GM18498 (cell line): ENCODE results near the gene AFAP1.

Source experiments
- ATAC-seq: cut with Tn5 transposase; IDR thresholded peaks from one replicate; pipeline ENCODE4 v1.9.1; 2021; ENCODE audit warnings: mild to moderate bottlenecking, moderate library complexity; ENCODE audit not compliant: unreplicated experiment

AFAP1 gene

DNA sequence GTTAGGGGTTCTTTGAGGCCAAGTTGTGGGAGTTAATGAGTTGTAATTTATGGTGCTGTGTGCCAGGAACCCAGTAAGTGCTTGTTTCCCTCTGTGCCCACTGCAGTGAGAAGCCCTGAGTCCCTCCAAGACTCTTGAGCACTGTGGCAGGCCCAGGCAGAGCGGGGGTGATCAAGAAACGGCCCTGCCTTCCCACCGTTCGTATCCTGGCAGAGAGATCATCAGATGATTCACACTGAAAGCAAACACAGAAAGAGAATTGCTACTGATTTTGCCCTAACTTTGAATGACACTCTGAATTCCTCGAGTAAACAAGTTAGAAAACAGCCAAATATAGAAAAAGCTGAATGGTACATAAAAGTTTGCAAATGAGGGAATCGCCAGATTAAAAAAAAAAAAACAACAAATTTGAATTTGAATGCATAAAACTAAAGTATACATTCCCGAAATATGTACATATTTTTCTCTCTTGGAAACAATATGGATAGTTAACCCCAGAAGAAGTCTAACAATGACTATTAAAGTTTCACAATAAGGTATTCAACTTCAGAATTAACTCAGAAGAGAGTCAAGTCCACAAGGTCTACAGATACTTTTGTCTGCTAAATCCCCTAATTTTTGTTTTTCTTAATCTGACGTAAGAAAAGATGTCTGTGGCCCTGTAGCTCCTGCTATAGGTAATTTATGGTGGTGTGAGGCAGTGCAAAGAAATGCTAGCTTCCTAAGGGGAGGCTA, 71.8 kb downstream of the AFAP1 start:
- no peak for ATAC-seq

DNA sequence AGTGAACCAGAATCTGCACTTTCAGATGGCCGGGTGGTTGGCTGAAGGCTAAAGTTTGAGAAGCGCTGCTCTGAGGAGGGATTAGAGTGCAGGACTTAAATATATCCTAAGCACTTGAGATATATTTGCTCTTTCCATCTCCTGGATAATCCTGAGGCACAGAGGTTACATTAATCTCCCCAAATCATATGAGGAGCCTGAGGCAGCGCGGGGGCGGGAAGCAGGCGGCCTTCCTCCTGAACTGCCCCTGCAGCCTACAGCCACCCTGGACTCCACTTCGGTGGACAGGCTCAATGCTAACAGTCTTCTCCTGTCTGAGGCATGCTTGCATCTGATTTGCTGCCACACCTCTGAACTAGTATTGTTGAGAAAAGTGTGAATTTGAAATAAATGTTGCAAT, 72.5 kb downstream of the AFAP1 start:
- ATAC-seq = no peak

DNA sequence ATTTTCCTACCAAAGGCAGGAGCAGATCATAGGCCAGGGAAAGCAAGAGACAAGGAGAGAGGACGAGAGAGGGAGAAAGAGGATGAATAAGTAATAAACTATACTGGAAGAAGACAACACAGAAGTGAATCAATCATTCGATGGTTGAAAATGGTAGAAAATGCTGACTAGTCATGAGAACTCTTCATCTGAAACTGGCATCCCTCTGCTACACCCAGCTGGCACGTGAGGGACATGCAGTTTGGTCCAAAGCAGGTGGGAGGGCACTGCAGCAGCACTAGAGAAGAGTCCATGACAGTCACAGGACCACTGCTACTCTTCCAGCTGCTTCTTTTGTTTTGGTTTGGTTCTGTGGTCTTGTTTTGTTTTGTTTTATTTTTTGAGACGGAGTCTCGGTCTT, 74.1 kb downstream of the AFAP1 start:
- no peak for ATAC-seq

DNA sequence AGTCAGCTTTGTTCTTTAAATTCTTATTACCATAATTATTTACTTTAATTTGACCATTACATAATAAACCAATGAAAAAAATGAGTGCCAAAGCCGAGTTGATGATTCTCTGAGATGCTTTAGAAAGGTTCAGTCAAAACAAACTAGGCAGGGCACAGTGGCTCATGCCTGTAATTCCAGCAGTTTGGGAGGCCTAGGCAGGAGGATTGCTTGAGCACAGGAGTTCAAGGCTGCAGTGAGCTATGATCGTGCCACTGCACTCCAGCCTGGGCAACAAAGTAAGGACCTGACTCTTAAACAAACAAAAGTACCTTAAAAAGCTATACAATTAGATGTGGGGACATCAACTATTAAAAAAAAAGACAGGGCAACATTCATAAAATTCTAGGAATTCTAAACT, 75.0 kb downstream of the AFAP1 start:
- ATAC-seq = no peak

DNA sequence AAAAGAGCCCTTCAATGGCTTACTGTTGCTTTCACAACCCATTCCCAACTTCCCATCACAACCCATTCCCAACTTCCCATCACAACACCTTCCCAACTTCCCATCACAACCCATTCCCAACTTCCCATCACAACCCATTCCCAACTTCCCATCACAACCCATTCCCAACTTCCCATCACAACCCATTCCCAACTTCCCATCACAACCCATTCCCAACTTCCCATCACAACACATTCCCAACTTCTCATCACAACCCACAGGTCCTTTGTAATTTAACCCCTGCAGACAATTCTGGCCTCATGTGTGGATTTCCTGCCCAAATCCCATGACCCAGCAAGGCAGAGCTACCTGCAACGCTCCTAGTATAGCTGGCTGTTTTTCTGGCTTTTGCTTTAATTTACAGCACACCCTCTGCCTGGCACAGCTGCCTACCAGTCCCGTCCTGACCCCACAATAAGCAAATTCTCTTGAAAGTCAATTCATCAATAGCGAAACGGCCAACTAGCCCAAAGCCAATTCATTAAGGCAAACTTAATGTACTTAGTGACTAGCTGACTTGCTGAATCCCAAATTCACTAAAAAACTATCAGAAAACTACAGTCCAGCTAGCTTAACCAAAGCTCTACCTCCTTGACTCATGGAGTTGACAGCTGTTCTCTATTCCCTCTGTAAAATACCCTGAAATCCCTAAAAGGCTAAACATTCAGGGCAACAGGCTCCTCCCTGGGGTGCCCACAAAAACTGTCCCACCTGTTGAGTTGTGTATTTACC, 75.6 kb downstream of the AFAP1 start:
- no peak for ATAC-seq

DNA sequence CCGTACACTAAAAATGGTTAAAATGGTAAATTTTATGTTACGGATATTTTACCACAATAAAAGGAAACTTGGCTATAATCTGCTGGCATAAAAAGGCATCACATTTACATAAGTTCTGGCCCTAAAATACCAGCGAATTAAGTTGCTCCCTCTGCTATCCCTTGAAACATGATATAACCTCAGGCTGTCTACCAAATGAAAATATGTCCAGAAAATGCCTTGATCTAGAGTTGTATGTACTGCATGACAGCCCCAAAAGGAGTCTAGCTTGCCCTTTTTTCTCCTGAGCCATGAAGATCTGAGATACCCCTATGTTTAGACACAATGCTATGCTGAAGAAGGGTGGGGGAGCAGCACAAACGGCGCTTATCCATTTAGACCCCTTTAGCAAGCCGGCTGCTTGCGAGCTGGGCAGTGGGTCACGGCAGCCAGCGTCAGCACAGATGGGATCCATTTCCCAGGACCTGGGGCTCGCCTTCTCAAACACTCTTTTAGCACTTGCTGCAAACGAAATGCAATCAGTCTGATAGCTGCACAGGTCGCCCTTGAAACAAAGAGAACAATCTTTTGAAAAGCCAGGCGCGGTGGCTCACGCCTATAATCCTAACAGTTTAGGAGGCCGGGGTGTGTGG, 77.0 kb downstream of the AFAP1 start:
- no peak for ATAC-seq

DNA sequence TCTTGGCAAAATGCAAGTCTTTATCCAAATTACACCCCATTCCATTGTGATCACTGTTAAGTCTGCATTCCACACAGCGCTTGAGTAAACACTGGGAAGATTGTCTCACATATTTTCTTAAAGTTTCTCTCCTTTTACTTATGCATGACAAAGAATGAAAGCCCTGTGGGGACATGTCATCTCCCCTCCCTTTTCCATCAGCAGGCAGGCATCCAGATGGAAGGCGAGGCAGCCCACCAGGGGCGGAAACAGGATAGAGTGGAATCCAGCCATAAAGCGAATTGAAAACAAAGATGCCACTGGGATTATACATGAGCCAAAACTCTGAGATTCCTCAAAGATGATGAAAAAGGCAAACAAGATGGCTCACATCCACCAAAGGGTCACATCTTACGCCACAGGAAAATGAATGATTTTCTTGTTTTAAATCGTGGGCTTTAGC, 78.2 kb downstream of the AFAP1 start:
- no peak for ATAC-seq

DNA sequence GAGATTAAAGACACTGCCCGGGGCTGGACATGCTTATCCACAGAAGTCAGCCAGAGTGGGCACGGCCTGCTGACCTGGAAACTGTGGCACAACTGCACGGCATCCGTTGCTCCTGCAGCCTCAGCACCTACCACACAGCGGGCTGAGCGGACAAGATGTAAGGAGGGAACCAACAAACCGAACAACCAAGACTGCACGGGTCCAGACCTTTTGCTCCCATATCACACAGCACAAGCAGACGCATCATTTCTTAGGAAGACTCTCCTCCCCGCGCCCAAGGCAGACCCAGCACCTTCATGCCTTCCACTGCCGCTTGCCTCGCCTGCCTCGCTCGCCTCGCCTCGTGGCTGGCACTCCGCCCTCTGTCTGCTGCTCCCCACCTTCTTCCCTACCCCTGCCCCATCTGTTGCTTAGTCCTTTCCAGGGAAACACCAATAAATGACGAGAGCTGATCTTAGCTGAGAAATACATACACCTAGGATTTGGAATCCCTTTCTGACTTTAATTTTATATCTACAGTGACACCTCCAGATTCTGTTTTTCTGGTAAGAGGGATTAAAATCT, 79.0 kb downstream of the AFAP1 start:
- ATAC-seq = no peak

DNA sequence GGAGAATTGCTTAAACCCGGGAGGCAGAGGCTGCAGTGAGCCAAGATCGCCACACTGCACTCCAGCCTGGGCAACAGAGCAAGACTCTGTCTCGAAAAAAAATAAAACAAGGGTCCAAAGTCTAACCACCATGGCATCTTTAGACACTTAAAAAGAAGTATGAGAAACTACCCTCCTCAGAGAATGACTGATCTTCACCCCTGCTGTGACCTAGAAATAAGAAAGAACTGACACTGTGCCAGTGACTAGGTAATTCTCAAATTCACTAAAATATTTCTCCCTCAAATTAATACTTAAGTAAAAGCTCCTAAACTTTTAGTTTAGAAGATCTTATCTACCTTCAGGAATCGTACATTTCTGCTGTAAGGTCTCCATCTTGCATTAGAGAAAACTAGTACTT, 80.3 kb downstream of the AFAP1 start:
- ATAC-seq = no peak

DNA sequence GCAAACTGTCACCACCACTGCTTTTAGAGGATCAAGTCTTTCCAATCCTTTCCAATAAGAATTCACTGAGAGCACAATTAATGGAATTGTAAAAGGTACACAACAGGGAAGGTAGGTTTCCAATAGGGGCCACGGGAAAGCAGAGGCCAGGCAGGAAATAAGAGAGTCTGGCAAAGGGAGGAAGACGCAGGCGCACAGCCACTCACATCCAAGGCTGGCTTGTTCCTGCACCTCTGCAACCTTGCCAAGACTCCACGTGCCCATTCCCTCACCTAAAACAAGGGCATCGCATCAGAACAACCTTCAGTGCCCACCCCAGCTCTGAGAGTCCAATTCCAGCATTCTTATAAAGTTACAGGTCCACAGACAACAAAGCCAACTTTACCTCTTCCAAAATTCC, 81.2 kb downstream of the AFAP1 start:
- no peak for ATAC-seq

DNA sequence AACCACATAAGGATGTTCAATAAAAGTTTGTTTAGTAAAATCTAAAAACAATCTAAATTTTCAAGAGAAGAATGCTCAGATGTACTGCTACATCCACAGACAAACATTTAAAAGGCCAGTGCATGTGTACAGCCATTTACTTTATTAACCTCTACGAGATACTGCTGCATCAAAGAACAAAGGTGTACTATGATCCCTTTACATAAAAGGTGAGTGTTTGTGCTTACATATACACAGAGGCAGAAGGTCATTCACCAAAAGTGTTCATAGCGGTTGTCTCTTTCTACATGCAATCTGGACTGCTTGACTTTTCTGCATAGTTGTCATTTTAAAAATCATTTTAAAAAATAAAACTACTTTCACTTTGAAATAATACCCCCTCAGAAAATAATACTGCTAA, 81.7 kb downstream of the AFAP1 start:
- no peak for ATAC-seq

DNA sequence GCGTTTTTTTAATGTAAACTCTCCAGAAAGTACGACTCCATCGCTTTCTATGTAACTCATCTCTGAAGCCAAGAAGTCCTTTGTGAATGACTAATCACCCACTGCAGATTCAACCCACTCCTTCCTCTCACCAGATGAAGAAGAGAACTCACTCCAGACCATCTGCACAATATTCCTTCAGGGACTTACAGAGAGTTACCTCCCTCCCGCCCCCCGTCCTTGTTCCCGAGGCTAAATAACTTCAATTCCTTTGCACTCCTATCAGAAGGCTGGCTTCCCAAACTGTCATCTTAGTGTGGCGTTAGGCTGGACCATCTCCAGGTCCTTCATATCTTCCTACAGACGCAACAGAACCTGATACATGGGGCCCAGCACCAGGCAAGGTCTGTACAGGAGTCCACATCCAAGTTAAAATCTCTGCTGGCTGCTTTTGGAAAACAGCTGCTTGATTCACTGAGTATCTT, 82.4 kb downstream of the AFAP1 start:
- ATAC-seq = no peak

DNA sequence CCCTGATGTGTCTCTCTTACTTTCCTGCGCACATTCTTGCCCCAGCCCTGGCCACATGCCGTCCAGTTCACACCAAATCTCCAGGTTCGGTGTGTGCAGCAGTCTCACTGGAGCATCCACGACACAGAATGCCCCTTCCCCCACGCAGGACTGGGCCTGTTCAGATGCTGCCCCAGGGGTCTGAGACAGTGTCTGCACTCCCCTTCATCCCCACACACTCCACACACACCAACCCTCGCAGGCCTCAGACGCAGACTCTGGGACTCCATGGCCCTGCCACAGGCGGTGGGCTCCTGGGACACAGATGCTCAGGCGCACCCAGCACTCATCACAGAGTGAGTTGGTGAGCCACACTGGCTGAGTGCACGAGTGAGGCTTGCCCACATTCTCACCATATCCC, 83.9 kb downstream of the AFAP1 start:
- ATAC-seq = no peak

DNA sequence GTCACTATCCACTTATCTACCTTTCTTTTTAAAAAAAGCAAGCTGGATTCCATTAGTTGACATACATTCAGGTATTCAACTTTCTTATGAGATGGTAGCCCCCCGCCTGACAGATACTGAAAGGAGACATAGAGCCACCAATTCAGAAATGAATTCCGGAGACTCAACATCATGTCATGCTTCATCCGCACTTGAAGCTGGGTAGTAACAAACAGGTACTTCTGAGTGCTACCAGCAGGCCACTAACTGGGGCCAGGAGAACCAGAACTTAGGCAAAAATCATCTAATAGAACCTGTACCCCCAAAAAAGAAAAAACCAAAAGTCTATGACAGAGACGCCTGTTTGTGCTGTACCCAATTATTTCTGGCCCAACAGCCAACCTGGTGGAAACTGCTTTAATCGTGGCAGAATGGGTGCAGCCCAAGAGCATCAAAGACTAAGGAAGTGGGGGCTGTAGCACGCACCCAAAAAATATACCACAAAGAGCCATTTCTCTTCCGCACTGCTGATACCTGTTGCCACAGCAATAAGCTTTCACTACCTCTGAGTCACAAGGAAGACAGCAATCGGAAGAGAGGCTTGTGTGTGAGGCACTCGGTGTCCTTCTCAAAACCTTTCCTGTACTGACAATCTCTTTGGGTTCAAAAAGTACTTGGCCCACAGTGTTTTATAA, 84.8 kb downstream of the AFAP1 start:
- no peak for ATAC-seq

DNA sequence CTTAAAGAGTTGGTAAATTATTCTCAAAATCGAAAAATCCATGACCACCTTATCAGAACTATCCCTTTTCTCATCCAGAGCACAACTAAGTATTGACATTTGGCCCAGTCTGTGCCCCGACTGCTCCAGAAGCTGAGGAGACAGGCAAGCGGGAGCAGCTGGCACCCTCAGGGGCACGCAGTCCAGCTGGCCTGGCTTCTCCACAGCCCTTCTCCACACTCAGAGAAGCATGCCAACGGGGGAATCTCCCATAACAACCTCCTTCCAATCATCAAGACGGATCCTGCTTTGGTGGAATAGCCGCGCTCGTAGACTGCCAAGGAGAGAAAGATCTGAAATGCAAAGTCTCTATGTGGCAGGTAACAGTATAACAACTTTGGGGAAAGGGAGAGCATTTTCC, 85.4 kb downstream of the AFAP1 start:
- no peak for ATAC-seq

DNA sequence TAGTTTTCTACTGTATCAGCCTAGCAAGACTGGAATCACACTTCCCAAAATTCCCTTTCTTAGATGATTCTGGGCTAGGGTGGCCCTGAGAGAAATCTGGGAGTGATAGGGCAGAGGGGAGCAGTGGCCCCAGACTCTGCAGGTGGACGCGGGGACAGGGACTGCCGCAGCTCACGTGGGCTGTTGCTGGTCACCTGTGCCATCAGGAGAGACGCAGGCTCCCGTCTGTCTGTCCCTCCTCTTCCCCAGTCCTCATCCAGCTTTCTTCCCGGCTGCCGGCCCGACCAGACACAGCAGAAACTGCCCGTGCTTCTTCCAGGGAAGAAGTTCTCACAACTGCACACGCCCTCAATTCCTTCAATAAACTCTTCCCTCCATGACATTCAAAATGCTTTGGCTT, 86.4 kb downstream of the AFAP1 start:
- ATAC-seq = no peak

DNA sequence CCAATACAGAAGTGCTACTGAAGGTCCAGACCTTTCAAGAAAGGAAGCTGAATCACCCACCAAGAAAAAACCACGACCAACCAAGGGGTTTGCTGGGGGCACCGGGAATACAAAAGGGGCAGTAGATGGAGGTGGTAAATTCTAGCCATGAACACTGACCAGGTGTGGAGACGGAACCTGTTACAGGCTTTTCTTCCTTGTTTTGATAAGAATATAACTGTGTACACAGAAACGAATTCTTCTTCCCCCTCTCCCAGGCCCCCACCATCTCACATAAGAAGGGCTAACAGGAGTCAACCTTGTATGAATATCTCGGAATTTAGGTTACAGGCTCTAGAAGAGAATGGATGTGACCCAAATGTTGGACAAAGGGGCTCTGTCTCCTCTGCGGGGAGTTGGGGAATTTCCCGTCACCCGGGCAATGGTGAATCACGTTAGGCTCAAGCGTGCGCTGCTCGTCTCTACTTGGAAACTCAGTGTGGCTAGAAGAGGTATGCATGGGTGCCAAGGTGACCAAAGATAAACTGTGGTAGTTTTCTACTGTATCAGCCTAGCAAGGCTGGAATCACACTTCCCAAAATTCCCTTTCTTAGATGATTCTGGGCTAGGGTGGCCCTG, 87.0 kb downstream of the AFAP1 start:
- ATAC-seq = no peak

DNA sequence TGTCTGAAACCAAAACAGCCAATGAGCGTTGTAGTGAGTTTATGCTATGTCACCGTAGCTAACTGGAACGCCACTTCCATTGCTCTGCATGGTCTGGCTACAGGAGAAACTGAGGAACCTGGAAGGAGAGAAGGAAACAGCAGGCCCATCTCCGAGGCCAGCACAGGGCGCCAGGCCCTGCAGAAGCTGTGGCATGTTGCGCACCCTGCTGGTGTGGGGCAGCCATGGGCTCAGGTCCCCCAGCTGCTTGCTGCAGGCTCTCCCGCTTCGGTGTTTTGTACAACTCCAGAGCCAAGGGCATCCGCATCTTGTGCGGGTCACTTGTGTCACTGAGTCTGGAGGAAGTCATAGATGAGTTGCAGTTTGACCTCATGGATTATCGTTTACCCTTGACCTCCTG, 89.2 kb downstream of the AFAP1 start:
- no peak for ATAC-seq

DNA sequence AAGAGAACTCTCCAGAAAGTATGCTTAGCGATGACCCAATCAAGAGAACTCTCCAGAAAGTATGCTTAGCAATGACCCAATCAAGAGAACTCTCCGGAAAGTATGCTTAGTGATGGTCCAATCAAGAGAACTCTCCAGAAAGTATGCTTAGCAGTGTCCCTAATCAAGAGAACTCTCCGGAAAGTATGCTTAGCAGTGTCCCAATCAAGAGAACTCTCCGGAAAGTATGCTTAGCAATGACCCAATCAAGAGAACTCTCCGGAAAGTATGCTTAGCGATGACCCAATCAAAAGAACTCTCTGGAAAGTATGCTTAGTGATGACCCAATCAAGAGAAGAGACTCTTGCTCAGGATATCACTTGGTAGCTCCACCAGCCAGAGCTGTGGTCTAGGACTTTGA, 92.5 kb downstream of the AFAP1 start:
- ATAC-seq = no peak

DNA sequence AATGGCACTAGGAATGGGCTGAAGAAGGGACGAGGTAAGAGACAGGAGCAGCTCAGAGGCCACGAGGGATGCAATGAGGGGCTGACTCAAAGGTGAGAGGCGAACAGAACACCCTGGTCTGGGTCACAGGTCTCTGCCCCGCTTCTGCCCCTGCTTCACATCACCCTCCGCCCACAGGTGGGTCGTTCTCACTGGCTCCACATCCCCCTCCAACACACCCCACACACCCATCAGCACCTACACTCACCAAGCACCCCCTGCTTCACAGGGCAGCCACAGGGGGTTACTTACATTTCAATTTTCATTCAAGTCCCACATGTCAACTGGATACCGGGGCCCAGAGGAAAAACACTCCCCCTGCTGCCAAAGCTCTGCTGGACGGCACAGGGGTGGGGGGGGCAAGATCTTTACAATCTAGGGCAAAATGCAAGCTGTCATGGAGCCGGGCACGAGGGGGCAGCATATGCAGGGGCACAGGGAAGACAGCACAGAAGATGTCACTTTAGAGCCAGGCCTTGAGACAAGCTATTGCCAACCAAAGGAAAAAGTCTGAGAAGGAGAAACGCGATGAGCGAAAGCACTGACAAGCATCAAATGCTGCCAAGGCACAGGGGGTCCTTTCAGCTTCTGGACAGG, 94.0 kb downstream of the AFAP1 start:
- ATAC-seq = no peak
